SK-N-MC (cell line): ENCODE measurements around the gene FAM131C.

Experiments
- EZH2 ChIP-seq: fragments of 200-600 bp; sonication (generic); IDR thresholded peaks from one replicate; pipeline ENCODE4 v1.6.1; 2017; ENCODE audit warnings: antibody characterized with exemption
- POLR2AphosphoS5 ChIP-seq: IDR thresholded peaks from 2 replicates; pipeline ENCODE4 v1.6.1; 2012; ENCODE audit warnings: mild to moderate bottlenecking, low read depth, low read length, borderline replicate concordance

- no peak for TF ChIP-seq POLR2AphosphoS5
- TF ChIP-seq EZH2, result no peak
These were observed 43.2 kb upstream of the FAM131C start for GRCh38 chr1:16116625-16117024.
